Epithelial cell of esophagus (primary cell): ENCODE results near the gene UTS2.
A peak's percentile ranks its signal among the peaks of the same experiment; 100 is the strongest.

Experiments used
- DNase-seq: peaks from one replicate; pipeline ENCODE4 v3.0.0; 2010; ENCODE audit warnings: low read depth
- H3K4me3 ChIP-seq: 2 replicates; pipeline ENCODE4 v1.5.1; 2011; ENCODE audit warnings: mild to moderate bottlenecking, low read length, control low read depth
- CTCF ChIP-seq: IDR thresholded peaks from 2 replicates; pipeline ENCODE4 v1.5.1; 2011; ENCODE audit warnings: low read depth, mild to moderate bottlenecking, low read length, control low read depth, inconsistent platforms; ENCODE audit not compliant: insufficient read depth; ENCODE audit errors: missing control alignments

Gene UTS2

GRCh38 chr1:7839526-7839925 lies 13.3 kb downstream of the UTS2 start:
- no peak overlapping the region for H3K4me3 ChIP-seq
- no peak for DNase-seq
- TF ChIP-seq CTCF, result no peak

- H3K4me3 ChIP-seq, result no peak overlapping the region
- DNase-seq, result no peak
- TF ChIP-seq CTCF, result no peak
Observed at GRCh38 chr1:7838714-7839113, 14.2 kb downstream of the UTS2 start.

- no peak for DNase-seq
- TF ChIP-seq CTCF, result no peak
- H3K4me3 ChIP-seq, result no peak overlapping the region
Observed at GRCh38 chr1:7833035-7833434, 19.8 kb downstream of the UTS2 start.

- no peak overlapping the region for H3K4me3 ChIP-seq
- no peak for TF ChIP-seq CTCF
- no peak for DNase-seq
Observed at GRCh38 chr1:7831458-7831857, 21.4 kb downstream of the UTS2 start.

GRCh38 chr1:7827126-7827955 lies 25.5 kb downstream of the UTS2 start:
- DNase-seq, result no peak
- no peak for TF ChIP-seq CTCF
- H3K4me3 ChIP-seq, result peak overlapping the region; percentile 7

GRCh38 chr1:7826363-7826762 lies 26.5 kb downstream of the UTS2 start:
- no peak for TF ChIP-seq CTCF
- no peak for DNase-seq
- no peak overlapping the region for H3K4me3 ChIP-seq

GRCh38 chr1:7824701-7825100 lies 28.2 kb downstream of the UTS2 start:
- no peak for TF ChIP-seq CTCF
- no peak overlapping the region for H3K4me3 ChIP-seq
- no peak for DNase-seq
